HT-29 (cell line): ENCODE data around the gene ZNF407. TPM values are rescaled to one million over a fixed set of nuclear protein-coding genes. Genes with fewer than 3 reads are reported as not detected.
"Not testable (repeated sequence)": the region's sequence is repeated elsewhere in the genome, so short reads cannot be mapped to it uniquely, and the experiment has no call there.

Experiments used
- DNase-seq: peaks from one replicate; pipeline ENCODE4 v3.0.0-alpha.2; 2015; ENCODE audit warnings: low spot score
- total RNA-seq: library from RNA; depleted of rRNA; stranded (reverse); fragments of >200 nt; shearing (Covaris generic); gene quantifications from 2 replicates; pipeline ENCODE4 v1.2.3, GENCODE V29; 2014

Gene ZNF407
- total RNA-seq, 1 experiment from 2014 or later: 10.1 TPM

- no peak for DNase-seq
Measured at GRCh38 chr18:75087119-75088020, 489.7 kb downstream of the ZNF407 start.

GRCh38 chr18:75088021-75088506 is 490.4 kb downstream of the ZNF407 start:
- DNase-seq: no peak

GRCh38 chr18:75088622-75089211 is 491.0 kb downstream of the ZNF407 start:
- DNase-seq: no peak

- DNase-seq: no peak
Measured at GRCh38 chr18:75089748-75090327, 492.2 kb downstream of the ZNF407 start.

GRCh38 chr18:75090336-75090735 is 492.7 kb downstream of the ZNF407 start:
- DNase-seq: no peak

GRCh38 chr18:75097491-75098225 is 500.0 kb downstream of the ZNF407 start:
- no peak for DNase-seq

GRCh38 chr18:75100832-75101630 is 503.4 kb downstream of the ZNF407 start:
- no peak for DNase-seq

- DNase-seq: no peak
Measured at GRCh38 chr18:75101916-75102315, 504.2 kb downstream of the ZNF407 start.

- not testable (repeated sequence) for DNase-seq
Measured at GRCh38 chr18:75104029-75104428, 506.4 kb downstream of the ZNF407 start.

- DNase-seq: no peak
Measured at GRCh38 chr18:75104483-75104882, 506.8 kb downstream of the ZNF407 start.

- DNase-seq: no peak
Measured at GRCh38 chr18:75105551-75106254, 508.0 kb downstream of the ZNF407 start.

- DNase-seq: no peak
Measured at GRCh38 chr18:75106746-75107145, 509.1 kb downstream of the ZNF407 start.

- no peak for DNase-seq
Measured at GRCh38 chr18:75107196-75107930, 509.7 kb downstream of the ZNF407 start.

- no peak for DNase-seq
Measured at GRCh38 chr18:75107931-75108276, 510.2 kb downstream of the ZNF407 start.

- DNase-seq: no peak
Measured at GRCh38 chr18:75108579-75109318, 511.1 kb downstream of the ZNF407 start.

- DNase-seq: no peak
Measured at GRCh38 chr18:75109319-75109691, 511.6 kb downstream of the ZNF407 start.

GRCh38 chr18:75109819-75110218 is 512.1 kb downstream of the ZNF407 start:
- DNase-seq: no peak

GRCh38 chr18:75110311-75110710 is 512.6 kb downstream of the ZNF407 start:
- no peak for DNase-seq

- no peak for DNase-seq
Measured at GRCh38 chr18:75110846-75111415, 513.3 kb downstream of the ZNF407 start.
